CD4-positive, CD25-positive, alpha-beta regulatory T cell (primary cell): ENCODE data around the gene TMPRSS4. TPM values are rescaled to one million over a fixed set of nuclear protein-coding genes. Genes with fewer than 3 reads are reported as not detected.

Experiments used
- ATAC-seq, 2 donors: fragments of 150-1000 bp; cut with Tn5 transposase; one replicate each; pipeline ENCODE4 v1.10.0; 2021; ENCODE audit warnings: low read depth in 2 of 2, moderate number of reproducible peaks in 2 of 2, moderate library complexity in 1 of 2
- DNase-seq, 3 donors: peaks; one replicate each; pipeline versions ENCODE4 v3.0.0 to v3.0.0-alpha.2; 2012 to 2022; ENCODE audit warnings: mixed read lengths in 1 of 3
- H3K27ac ChIP-seq: one replicate; pipeline ENCODE4 v1.7.0; 2013; ENCODE audit warnings: mild to moderate bottlenecking, low read length; ENCODE audit not compliant: insufficient read depth, poor library complexity, severe bottlenecking
- H3K27me3 ChIP-seq: one replicate; pipeline ENCODE4 v1.7.0; 2013; ENCODE audit warnings: low read length; ENCODE audit not compliant: control insufficient read depth, insufficient read depth
- H3K36me3 ChIP-seq: one replicate; pipeline ENCODE4 v1.7.0; 2013; ENCODE audit warnings: mild to moderate bottlenecking, low read length, moderate library complexity; ENCODE audit not compliant: control insufficient read depth, insufficient read depth
- H3K4me1 ChIP-seq: 2 replicates; pipeline ENCODE4 v1.7.0; 2013; ENCODE audit warnings: mild to moderate bottlenecking, low read length; ENCODE audit not compliant: insufficient read depth, control insufficient read depth, poor library complexity, severe bottlenecking
- H3K4me3 ChIP-seq: one replicate; pipeline ENCODE4 v1.7.0; 2013; ENCODE audit warnings: low read depth, mild to moderate bottlenecking, low read length, moderate library complexity
- H3K9me3 ChIP-seq, 2 experiments: 1 replicate in 1 of 2; 2 replicates in 1 of 2; pipeline ENCODE4 v1.7.0; 2013; ENCODE audit warnings: low read length in 2 of 2, mild to moderate bottlenecking in 1 of 2, moderate library complexity in 1 of 2; ENCODE audit not compliant: control insufficient read depth in 2 of 2
- H3K27ac Mint-ChIP-seq, 3 donors: one replicate each; pipeline ENCODE4 v1.8.0; 2020 to 2022; ENCODE audit warnings: mild to moderate bottlenecking in 3 of 3, mixed read lengths in 3 of 3, moderate library complexity in 2 of 3
- H3K27me3 Mint-ChIP-seq: one replicate; pipeline ENCODE4 v1.8.0; 2022; ENCODE audit warnings: mild to moderate bottlenecking, mixed read lengths
- H3K36me3 Mint-ChIP-seq: one replicate; pipeline ENCODE4 v1.8.0; 2020; ENCODE audit warnings: mixed read lengths
- H3K4me1 Mint-ChIP-seq, 4 donors: one replicate each; pipeline ENCODE4 v1.8.0; 2020 to 2022; ENCODE audit warnings: mixed read lengths in 4 of 4, mild to moderate bottlenecking in 1 of 4
- H3K4me3 Mint-ChIP-seq, 4 donors: one replicate each; pipeline ENCODE4 v1.8.0; 2020 to 2022; ENCODE audit warnings: mild to moderate bottlenecking in 4 of 4, mixed read lengths in 4 of 4, moderate library complexity in 3 of 4
- H3K9me3 Mint-ChIP-seq, 7 donors: one replicate each; pipeline ENCODE4 v1.8.0; 2020 to 2022; ENCODE audit warnings: mixed read lengths in 7 of 7, mild to moderate bottlenecking in 3 of 7, moderate library complexity in 2 of 7
- polyA plus RNA-seq, 4 donors: library from polyadenylated mRNA; unstranded; fragments of 300-500 nt; fragmentation: Illumina TruSeq; gene quantifications; one replicate each; pipeline ENCODE4 v1.2.3, GENCODE V29; 2021
- total RNA-seq: library from RNA; stranded (reverse); gene quantifications from one replicate; pipeline ENCODE4 v1.2.3, GENCODE V29; 2022

TMPRSS4 gene
- total and polyA plus RNA-seq, 5 donors from 2014 or later = not detected

DNA sequence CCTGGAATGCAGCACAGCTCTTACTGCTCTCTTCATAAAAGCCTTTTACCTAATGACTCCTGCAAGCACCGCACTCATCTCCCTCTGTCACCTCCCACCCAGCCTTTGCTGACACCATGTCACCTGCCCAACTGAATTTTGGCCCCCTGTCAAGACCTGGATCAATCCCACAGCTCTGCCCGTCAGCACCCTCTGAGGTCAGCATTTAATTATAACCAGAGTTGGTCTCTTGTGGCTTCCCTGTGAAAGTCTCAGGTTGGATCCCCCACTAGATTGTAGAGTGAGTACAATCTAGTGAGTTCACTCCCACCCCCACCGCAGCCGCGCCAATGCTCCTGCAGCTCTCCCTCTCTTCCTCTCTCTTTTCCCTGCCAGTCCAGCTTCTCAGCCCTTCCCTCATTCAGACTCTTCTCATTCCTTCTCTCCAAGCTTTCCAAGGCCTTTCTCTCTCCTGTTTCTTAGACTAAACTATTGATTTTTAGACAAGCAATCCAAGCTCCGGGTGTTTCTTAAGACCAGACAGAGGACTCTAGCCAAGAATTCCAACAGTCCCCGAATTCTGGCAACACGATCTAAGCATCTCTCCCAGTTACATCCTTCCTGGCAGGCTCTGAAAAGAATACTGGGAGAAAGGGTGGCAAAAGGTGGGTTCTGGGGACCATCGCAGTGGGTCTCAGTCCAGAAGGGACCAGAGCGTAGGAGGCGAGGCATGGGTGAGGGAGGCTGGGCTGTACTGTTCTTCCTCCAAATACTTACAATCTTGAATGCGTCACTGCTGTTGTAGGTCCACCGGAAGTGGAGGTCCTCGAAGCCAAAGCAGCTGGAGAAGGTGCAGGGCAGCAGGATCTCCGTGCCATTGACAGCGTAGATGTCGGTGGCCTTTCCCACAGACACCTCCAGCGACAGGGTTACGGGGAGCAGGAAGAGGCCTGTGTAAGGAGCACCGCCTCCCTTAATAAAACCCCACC, 67.7 kb downstream of the TMPRSS4 start:
- H3K27ac Mint-ChIP-seq = peak overlapping the region in 1 of 3 donors; percentile 42
- peak overlapping the region; percentile 40 to 84 (median 78) for H3K4me3 Mint-ChIP-seq
- peaks cover 26% of the 10 kb centered on the region for H3K27me3 ChIP-seq
- no peaks in the 10 kb centered on the region for H3K36me3 Mint-ChIP-seq
- H3K9me3 Mint-ChIP-seq = peaks cover 0 to 1% (median 0%) of the 10 kb centered on the region in 7 donors
- H3K9me3 ChIP-seq = no peaks in the 10 kb centered on the region
- peaks cover 7% of the 10 kb centered on the region for H3K4me1 ChIP-seq
- no peak for DNase-seq
- H3K27me3 Mint-ChIP-seq = peaks cover 70% of the 10 kb centered on the region
- H3K4me1 Mint-ChIP-seq = peaks cover 0 to 3% (median 0%) of the 10 kb centered on the region in 4 donors
- H3K27ac ChIP-seq = no peak overlapping the region
- no peak for ATAC-seq
- no peaks in the 10 kb centered on the region for H3K36me3 ChIP-seq
- no peak overlapping the region for H3K4me3 ChIP-seq

DNA sequence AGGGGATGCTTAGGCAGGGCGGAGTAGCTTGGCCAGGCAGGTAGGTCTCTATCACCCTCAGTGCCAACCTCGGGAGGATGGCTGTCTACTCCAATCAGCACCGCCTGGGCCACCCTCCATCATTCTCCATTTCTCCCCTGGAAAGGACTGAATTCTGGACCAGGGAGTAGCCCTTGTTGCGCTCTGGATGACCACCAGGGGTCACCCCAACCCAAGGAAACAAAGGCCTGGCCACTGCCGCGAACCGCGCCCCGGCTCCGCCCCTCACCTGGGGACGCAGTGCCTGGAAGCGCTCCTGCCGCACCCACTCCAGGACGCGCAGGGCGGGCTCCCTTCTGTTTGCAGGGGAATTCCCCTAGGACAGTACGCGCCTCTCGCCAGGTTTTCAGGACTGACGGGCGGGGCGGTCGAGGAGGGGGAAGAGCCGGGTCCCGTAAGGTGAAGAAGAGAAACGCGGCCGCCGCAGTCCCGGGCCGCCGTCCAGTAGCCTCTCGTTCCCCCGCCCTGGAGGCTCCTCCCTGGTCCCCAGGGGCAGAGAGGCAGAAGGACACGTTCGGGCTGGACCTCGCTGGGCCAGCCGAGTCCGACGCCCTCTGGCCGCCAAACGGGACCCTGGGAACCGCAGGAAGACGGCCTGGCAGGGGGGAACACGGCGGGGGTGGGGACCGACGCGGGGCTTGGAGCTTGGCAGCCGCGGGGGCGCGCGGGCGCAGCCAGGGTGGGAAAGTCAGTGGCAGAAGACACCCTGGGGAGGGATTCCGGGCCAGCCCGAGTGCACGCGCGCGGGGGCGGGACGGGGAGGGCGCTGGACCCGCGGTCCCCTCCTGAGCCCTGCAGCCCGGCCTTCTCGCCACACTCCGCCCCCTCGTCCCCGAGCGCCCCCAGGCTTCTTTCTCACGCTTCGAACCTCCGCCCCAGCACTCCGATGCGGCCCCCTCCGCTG, 68.7 kb downstream of the TMPRSS4 start:
- Histone ChIP-seq H3K36me3 (no peaks in the 10 kb centered on the region), H3K4me3 (no peak overlapping the region), H3K27me3 (peaks cover 23% of the 10 kb centered on the region), H3K4me1 (peaks cover 7% of the 10 kb centered on the region), H3K9me3 (no peaks in the 10 kb centered on the region), H3K27ac (no peak overlapping the region)
- H3K36me3 Mint-ChIP-seq = no peaks in the 10 kb centered on the region
- H3K27ac Mint-ChIP-seq = no peak overlapping the region
- H3K4me1 Mint-ChIP-seq = peaks cover 0 to 3% (median 0%) of the 10 kb centered on the region in 4 donors
- ATAC-seq (peak; percentile 79 to 93), DNase-seq (peak; percentile 80 to 83 (median 81))
- peaks cover 0 to 1% (median 0%) of the 10 kb centered on the region in 7 donors for H3K9me3 Mint-ChIP-seq
- H3K4me3 Mint-ChIP-seq = peak overlapping the region; percentile 40 to 85 (median 84)
- H3K27me3 Mint-ChIP-seq = peaks cover 69% of the 10 kb centered on the region

DNA sequence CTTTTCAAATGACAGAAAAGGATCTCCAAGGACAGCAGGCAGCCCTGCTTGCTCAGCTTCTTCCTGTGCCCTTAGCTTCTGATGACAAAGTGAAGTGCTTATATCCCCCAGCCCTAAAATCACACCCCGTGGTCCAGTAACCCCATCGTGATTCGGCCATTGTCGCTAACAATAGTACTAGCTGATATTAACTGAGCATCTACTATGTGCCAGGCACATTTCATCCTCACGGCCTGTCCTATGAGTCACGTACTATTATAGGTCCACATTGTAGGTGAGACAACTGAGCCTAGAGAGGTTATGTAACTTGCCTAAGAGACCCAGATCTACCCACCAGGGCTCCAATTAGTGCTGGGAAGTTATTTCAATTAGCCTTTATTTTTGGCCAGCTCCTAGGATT, 69.7 kb downstream of the TMPRSS4 start:
- Mint-ChIP-seq H3K4me1 (peaks cover 0 to 3% (median 0%) of the 10 kb centered on the region in 4 donors), H3K27me3 (peaks cover 65% of the 10 kb centered on the region), H3K27ac (peak overlapping the region in 1 of 3 donors; percentile 34), H3K4me3 (peak overlapping the region; percentile 70 to 85 (median 82)), H3K9me3 (peaks cover 0 to 1% (median 0%) of the 10 kb centered on the region in 7 donors), H3K36me3 (no peaks in the 10 kb centered on the region)
- no peak for DNase-seq
- Histone ChIP-seq H3K4me1 (peaks cover 7% of the 10 kb centered on the region), H3K27ac (no peak overlapping the region), H3K9me3 (no peaks in the 10 kb centered on the region), H3K27me3 (peaks cover 30% of the 10 kb centered on the region), H3K36me3 (no peaks in the 10 kb centered on the region), H3K4me3 (no peak overlapping the region)
- no peak for ATAC-seq

DNA sequence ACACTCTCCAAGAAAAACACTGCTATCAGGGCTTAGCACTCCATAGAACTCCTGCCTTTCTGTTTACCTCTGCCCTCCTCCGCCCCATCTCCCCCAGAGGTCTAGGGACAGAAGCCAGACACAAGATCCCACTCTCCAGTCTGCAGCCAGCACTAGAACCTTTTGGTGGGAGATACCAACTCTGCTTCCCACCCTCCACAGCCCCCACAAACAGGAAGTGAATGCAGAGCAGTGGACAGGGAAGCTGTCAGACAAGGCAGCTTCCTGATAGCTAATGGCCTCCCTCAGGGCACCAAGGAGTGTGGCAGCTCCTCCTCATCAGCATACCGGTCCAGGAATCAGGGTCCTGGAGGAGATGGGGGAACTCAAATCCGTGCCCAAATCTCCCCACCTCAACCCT, 70.6 kb downstream of the TMPRSS4 start:
- H3K27ac ChIP-seq = no peak overlapping the region
- H3K27me3 Mint-ChIP-seq = peaks cover 66% of the 10 kb centered on the region
- no peaks in the 10 kb centered on the region for H3K36me3 ChIP-seq
- H3K36me3 Mint-ChIP-seq = no peaks in the 10 kb centered on the region
- H3K27me3 ChIP-seq = peaks cover 30% of the 10 kb centered on the region
- peak overlapping the region in 1 of 4 donors; percentile 7 for H3K4me3 Mint-ChIP-seq
- DNase-seq (no peak), ATAC-seq (no peak)
- no peak overlapping the region for H3K4me3 ChIP-seq
- no peak overlapping the region for H3K27ac Mint-ChIP-seq
- peaks cover 0 to 1% (median 0%) of the 10 kb centered on the region in 7 donors for H3K9me3 Mint-ChIP-seq
- no peaks in the 10 kb centered on the region for H3K9me3 ChIP-seq
- H3K4me1 Mint-ChIP-seq = peaks cover 0 to 5% (median 0%) of the 10 kb centered on the region in 4 donors
- peaks cover 11% of the 10 kb centered on the region for H3K4me1 ChIP-seq

DNA sequence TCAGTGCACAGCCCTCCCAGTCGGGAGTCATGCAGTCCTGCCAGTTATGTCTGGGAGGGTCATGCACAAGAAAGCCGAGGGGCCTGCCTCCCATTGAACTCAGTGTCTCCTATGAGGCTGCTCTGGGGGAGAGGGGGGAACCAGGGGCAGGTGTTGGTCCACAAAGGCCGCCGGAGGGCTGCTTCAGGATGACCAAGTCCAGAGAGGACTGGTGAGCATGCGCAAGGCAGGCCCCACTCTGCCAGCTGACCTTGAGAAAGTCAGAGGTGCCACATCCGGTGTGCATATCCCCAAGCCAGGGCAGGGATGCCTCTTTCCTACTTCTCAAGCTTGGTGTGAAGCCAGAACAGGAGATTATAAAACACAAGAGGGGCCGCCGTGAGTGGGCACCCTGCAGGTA, 71.4 kb downstream of the TMPRSS4 start:
- DNase-seq (no peak), ATAC-seq (no peak)
- Histone ChIP-seq H3K9me3 (no peaks in the 10 kb centered on the region), H3K4me1 (peaks cover 18% of the 10 kb centered on the region), H3K27me3 (peaks cover 23% of the 10 kb centered on the region), H3K36me3 (no peaks in the 10 kb centered on the region), H3K4me3 (no peak overlapping the region), H3K27ac (no peak overlapping the region)
- Mint-ChIP-seq H3K27ac (no peak overlapping the region), H3K4me1 (peaks cover 0 to 5% (median 0%) of the 10 kb centered on the region in 4 donors), H3K36me3 (no peaks in the 10 kb centered on the region), H3K9me3 (peaks cover 0 to 1% (median 0%) of the 10 kb centered on the region in 7 donors), H3K4me3 (no peak overlapping the region), H3K27me3 (peaks cover 65% of the 10 kb centered on the region)

GRCh38 chr11:118148856-118149255, 72.0 kb downstream of the TMPRSS4 start:
- no peak overlapping the region for H3K27ac ChIP-seq
- DNase-seq (no peak), ATAC-seq (no peak)
- Mint-ChIP-seq H3K9me3 (peaks cover 0 to 1% (median 0%) of the 10 kb centered on the region in 7 donors), H3K4me3 (no peak overlapping the region), H3K4me1 (peaks cover 0 to 10% (median 2%) of the 10 kb centered on the region in 4 donors), H3K27ac (no peak overlapping the region), H3K27me3 (peaks cover 67% of the 10 kb centered on the region), H3K36me3 (no peaks in the 10 kb centered on the region)
- peaks cover 18% of the 10 kb centered on the region for H3K4me1 ChIP-seq
- H3K4me3 ChIP-seq = no peak overlapping the region
- no peaks in the 10 kb centered on the region for H3K36me3 ChIP-seq
- H3K27me3 ChIP-seq = peaks cover 26% of the 10 kb centered on the region
- no peaks in the 10 kb centered on the region for H3K9me3 ChIP-seq

DNA sequence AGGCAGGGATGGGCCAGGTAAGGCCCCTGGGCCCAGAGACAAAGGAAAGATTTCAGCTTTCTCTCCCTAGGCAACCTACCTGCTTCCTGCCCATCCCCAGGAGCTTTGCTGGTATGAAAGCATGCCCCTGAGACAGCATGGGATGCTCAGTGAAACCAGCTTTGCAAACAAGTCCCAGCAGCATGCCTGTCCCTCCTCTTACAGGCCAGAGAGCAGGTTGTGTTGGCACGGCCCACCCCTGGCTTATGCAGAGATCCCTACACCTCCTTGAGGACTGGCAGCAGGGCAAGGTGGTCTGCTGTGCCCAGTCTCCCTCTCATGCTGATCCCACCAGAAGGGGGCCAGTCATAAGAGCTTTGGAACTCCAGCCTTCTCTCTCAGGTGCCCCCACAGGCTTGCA, 72.6 kb downstream of the TMPRSS4 start:
- Histone ChIP-seq H3K4me3 (no peak overlapping the region), H3K27me3 (peaks cover 27% of the 10 kb centered on the region), H3K4me1 (peaks cover 18% of the 10 kb centered on the region), H3K9me3 (no peaks in the 10 kb centered on the region), H3K36me3 (no peaks in the 10 kb centered on the region), H3K27ac (no peak overlapping the region)
- Mint-ChIP-seq H3K36me3 (no peaks in the 10 kb centered on the region), H3K4me3 (no peak overlapping the region), H3K9me3 (peaks cover 0 to 1% (median 0%) of the 10 kb centered on the region in 7 donors), H3K27ac (no peak overlapping the region), H3K27me3 (peaks cover 67% of the 10 kb centered on the region), H3K4me1 (peaks cover 0 to 13% (median 3%) of the 10 kb centered on the region in 4 donors)
- DNase-seq = no peak
- no peak for ATAC-seq
